Astrocyte of the spinal cord (primary cell): ENCODE measurements around the gene C1orf174.

Source experiments
- DNase-seq: peaks from one replicate; pipeline ENCODE4 v3.0.0; 2011; ENCODE audit warnings: low read depth, low spot score
- H3K4me3 ChIP-seq: 2 replicates; pipeline ENCODE4 v1.5.1; 2011; ENCODE audit warnings: low read depth, mild to moderate bottlenecking, low read length, moderate library complexity
- CTCF ChIP-seq: IDR thresholded peaks from 2 replicates; pipeline ENCODE4 v1.5.1; 2012; ENCODE audit warnings: low read depth, mild to moderate bottlenecking, low read length, inconsistent platforms
- in situ Hi-C: cut with HindIII; loops from 2 replicates; pipeline ENCODE4 v1.10.0; 2017; ENCODE audit warnings: low sequenced_read_pairs

The C1orf174 gene

GRCh38 chr1:3900969-3901529 is 977 bp upstream of the C1orf174 start:
- DNase-seq, result peak; percentile 97
- TF ChIP-seq CTCF, result no peak
- H3K4me3 ChIP-seq, result peak overlapping the region; percentile 90
- in situ Hi-C loops, result no loop called here

- H3K4me3 ChIP-seq, result peak overlapping the region; percentile 90
- no peak for DNase-seq
- in situ Hi-C loops, result no loop called here
- peak; percentile 23 for TF ChIP-seq CTCF
Measured at GRCh38 chr1:3899754-3900149, 320 bp downstream of the C1orf174 start.

GRCh38 chr1:3898994-3899753 is 898 bp downstream of the C1orf174 start:
- in situ Hi-C loops, result no loop called here
- no peak for TF ChIP-seq CTCF
- H3K4me3 ChIP-seq, result peak overlapping the region; percentile 90
- no peak for DNase-seq

GRCh38 chr1:3898475-3898735 is 1.7 kb downstream of the C1orf174 start:
- in situ Hi-C loops, result no loop called here
- no peak for DNase-seq
- H3K4me3 ChIP-seq, result no peak overlapping the region
- no peak for TF ChIP-seq CTCF

- TF ChIP-seq CTCF, result no peak
- no peak for DNase-seq
- in situ Hi-C loops, result no loop called here
- H3K4me3 ChIP-seq, result no peak overlapping the region
Measured at GRCh38 chr1:3896396-3897000, 3.6 kb downstream of the C1orf174 start.

GRCh38 chr1:3895951-3896325 is 4.1 kb downstream of the C1orf174 start:
- DNase-seq, result no peak
- in situ Hi-C loops, result no loop called here
- no peak for TF ChIP-seq CTCF
- H3K4me3 ChIP-seq, result no peak overlapping the region
